ENCODE measurements around the gene SLC17A8.

Gene SLC17A8

DNA sequence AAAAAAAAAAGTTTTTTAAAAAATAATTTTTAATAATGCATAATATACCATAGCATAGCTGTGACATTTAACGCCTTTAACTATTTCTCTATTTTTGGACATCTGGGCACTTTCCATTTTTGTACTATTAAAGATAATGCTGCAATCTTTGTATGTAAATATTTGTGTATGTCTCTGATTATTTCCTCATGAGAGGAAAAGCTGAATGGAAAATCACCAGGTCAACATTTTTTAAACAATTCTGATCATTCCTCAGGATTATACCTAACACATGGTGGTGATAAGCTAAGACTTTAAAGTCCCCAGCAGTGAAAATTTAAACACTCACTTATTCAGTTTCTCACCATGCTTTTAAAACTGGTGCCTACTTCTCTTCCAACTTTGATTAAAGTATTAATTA, 85.5 kb downstream of the SLC17A8 start:
- TF ChIP-seq, protein P1, sequence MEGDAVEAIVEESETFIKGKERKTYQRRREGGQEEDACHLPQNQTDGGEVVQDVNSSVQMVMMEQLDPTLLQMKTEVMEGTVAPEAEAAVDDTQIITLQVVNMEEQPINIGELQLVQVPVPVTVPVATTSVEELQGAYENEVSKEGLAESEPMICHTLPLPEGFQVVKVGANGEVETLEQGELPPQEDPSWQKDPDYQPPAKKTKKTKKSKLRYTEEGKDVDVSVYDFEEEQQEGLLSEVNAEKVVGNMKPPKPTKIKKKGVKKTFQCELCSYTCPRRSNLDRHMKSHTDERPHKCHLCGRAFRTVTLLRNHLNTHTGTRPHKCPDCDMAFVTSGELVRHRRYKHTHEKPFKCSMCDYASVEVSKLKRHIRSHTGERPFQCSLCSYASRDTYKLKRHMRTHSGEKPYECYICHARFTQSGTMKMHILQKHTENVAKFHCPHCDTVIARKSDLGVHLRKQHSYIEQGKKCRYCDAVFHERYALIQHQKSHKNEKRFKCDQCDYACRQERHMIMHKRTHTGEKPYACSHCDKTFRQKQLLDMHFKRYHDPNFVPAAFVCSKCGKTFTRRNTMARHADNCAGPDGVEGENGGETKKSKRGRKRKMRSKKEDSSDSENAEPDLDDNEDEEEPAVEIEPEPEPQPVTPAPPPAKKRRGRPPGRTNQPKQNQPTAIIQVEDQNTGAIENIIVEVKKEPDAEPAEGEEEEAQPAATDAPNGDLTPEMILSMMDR (IDR thresholded peaks at IDR 0.05), result no peak
- no peak for TF ChIP-seq ZFX (IDR thresholded peaks at IDR 0.05; ENCODE audit: borderline replicate concordance)
- H3K27ac ChIP-seq, result no peak overlapping the region

DNA sequence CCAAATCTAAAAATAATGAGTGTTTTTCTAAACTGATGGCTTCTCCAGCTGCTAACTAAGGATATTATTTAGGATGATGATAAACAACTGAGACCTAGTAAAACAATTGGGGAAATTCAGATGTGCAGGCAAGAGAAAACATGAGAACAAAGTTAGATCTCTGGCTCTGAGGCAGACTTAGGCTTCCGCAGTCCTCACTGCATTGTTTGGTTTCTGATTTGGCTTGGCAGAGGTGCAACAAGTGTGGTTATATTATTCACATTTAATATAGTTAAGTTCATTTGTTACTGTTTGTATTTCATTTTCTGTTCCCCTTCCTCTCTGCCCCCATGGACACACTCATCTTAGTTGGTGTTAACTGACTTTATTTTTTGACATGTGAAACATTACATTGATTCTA, 86.6 kb downstream of the SLC17A8 start:
- no peak overlapping the region for H3K27ac ChIP-seq
- TF ChIP-seq, protein P1 (IDR thresholded peaks at IDR 0.05), result no peak
- TF ChIP-seq ZFX (IDR thresholded peaks at IDR 0.05; ENCODE audit: borderline replicate concordance), result no peak

DNA sequence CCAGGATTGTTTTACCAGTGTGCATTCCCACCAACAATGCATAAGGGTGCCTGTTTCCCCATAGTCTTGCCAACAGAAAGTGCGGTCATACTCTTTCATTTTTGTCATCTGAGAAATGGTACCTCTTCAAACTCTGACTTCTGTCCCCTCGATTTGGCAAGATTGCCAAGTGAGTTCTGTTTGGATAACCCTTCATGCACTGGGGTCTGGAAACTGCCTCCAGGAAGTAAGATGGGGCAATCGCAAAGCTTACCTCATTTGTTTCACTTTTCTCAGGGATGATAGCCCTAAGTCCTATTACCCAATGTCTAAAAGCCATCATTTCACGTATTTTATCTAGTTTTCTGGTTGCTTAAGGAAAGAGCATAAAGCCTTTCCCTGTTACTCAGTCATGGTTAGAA, 88.2 kb downstream of the SLC17A8 start:
- TF ChIP-seq ZFX (IDR thresholded peaks at IDR 0.05; ENCODE audit: borderline replicate concordance), result no peak
- TF ChIP-seq, protein P1 (IDR thresholded peaks at IDR 0.05), result no peak
- H3K27ac ChIP-seq, result no peak overlapping the region

DNA sequence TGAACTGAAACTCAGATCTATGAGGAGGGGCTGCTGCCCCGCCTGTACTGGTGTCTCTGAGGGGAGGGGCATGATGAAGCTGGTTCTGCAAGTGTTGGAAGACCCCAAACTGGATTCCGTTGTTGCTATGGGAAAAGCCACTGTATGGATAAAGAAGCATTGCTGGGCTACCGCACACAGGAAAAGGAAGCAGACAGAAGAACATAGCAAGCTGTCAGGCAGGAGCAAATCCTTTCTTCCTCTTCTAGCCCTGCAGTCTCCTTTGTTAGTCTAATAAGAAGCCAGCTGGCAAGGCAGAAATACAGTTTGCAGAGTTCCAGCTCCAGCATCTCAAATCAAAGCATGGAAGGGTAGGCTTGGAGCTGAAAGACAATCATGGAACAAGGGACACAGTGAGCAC, 90.5 kb downstream of the SLC17A8 start:
- TF ChIP-seq ZFX (IDR thresholded peaks at IDR 0.05; ENCODE audit: borderline replicate concordance), result no peak
- TF ChIP-seq, protein P1 (IDR thresholded peaks at IDR 0.05), result no peak
- H3K27ac ChIP-seq, result no peak overlapping the region

DNA sequence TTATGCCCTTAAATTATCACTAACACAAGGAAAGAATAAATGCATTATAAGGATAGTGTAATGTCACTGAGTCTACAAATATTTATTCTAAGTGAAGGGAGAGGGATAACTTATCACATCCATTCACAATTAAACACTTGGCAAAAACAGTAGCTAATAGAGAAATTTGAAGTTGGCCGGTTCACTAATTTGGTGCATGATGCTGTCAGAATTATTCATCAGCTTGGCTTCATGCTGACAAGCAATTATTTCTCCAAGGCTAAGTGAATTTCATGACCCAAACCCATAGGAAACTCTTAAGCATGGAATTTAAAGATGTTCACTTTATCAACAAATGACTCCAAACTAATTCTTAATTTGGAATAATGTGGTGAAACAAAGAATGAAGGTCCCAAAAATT, 91.8 kb downstream of the SLC17A8 start:
- H3K27ac ChIP-seq, result no peak overlapping the region
- TF ChIP-seq, protein P1 (IDR thresholded peaks at IDR 0.05), result no peak
- TF ChIP-seq ZFX (IDR thresholded peaks at IDR 0.05; ENCODE audit: borderline replicate concordance), result no peak

DNA sequence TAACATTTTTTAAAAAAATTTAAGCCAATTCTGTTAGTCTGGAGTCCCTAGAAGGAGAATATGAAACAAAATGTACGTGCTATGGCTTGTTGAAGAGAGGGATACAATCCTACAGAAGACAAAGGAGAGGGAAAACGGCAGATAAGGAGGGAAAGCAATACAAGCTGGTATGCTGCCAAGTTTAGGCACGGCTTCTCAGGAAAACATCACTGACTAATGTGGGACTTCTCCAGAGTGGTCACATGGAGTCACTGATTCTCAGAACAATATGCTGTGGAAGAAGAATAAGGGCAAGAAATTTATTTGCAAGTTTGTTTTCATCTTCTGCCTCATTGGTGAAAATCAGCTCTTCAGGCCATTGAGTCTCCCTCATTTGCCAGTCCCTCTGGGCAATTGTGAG, 93.9 kb downstream of the SLC17A8 start:
- H3K27ac ChIP-seq, result no peak overlapping the region
- TF ChIP-seq, protein P1 (IDR thresholded peaks at IDR 0.05), result no peak
- no peak for TF ChIP-seq ZFX (IDR thresholded peaks at IDR 0.05; ENCODE audit: borderline replicate concordance)

DNA sequence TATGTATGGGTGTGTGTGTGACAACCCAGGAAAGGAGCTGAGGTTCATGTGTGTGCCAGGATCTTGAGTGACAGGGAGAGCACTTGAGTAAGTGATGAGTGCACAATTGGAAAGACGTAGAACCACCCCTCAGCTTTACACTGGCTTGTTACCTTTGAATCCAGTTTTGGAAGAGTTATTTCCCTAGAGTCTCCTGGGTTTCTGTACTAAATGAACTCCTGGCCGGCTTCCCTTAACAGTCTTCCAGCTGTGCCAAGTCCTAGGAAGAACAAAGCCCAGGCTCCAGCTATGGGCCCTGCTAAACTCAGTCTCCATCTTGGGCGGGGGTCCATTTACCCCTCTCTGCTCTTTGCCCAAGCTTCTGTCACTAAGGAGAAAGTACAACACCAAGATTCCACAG, 97.1 kb downstream of the SLC17A8 start:
- TF ChIP-seq ZFX (IDR thresholded peaks at IDR 0.05; ENCODE audit: borderline replicate concordance), result no peak
- TF ChIP-seq, protein P1 (IDR thresholded peaks at IDR 0.05), result no peak
- no peak overlapping the region for H3K27ac ChIP-seq
